DMS114 treated with DMSO at 0.1 percent for 48 hours (cell line): ENCODE data around the gene PNMA6E.
A peak's percentile ranks its signal among the peaks of the same experiment; 100 is the strongest.

ENCODE experiments used
- DNase-seq: peaks from one replicate; lab custom pipeline; 2025; ENCODE audit not compliant: unreplicated experiment; lab: John Stamatoyannopoulos, UW

The PNMA6E gene

DNA sequence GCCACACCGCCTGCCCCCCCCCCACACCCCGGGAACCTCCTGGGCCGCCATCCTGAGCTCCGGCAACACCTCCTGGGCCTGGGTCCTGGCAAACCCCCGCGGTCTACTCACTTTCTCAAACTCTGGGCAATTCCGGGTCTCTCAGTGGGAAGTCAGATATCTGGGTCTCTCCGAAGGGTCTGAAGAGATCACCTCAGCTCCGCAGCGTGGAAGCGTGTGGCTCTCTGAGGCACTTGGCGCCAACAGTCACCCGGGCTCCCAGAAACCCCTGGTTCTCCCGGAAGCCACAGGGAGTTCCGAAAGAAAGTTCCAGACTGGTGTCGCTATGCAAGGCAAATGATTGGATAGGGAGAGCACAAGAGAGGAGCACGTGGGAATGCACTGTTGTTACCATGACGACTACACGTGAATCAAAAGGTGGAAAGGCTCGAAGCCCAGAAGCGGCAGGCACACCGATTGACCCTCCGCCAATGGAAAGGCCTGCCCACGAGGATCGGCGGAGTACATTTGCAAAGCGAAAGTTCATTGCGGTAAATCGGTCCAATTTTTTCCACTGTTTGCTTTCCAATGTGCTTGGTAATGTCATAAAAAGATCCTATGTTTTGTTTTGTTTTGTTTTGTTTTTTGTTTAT, at the start of gene PNMA6E:
Gene PNMA6E, minus strand, starts transcription at position 218 of the 632 bp plus-strand sequence. CDS start 2,501 bp downstream, outside the sequence.
- no peak for DNase-seq

DNA sequence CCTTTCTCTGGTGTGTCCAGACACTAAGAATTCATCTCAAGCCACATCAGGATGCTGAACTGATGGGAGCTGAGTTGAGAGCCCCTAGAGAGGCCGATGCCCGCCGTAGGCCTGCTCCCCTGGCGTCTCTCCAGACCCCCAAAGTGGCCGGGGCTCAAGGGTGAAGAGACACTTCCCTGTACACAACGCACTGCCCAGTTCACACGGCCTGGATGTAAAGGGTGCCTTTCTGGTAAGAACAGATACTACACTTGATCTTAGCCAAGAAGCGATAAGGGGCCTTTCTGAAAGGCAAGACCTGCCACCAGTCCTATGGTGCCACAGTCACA, 49.8 kb upstream of the PNMA6E start:
- DNase-seq, result no peak

DNA sequence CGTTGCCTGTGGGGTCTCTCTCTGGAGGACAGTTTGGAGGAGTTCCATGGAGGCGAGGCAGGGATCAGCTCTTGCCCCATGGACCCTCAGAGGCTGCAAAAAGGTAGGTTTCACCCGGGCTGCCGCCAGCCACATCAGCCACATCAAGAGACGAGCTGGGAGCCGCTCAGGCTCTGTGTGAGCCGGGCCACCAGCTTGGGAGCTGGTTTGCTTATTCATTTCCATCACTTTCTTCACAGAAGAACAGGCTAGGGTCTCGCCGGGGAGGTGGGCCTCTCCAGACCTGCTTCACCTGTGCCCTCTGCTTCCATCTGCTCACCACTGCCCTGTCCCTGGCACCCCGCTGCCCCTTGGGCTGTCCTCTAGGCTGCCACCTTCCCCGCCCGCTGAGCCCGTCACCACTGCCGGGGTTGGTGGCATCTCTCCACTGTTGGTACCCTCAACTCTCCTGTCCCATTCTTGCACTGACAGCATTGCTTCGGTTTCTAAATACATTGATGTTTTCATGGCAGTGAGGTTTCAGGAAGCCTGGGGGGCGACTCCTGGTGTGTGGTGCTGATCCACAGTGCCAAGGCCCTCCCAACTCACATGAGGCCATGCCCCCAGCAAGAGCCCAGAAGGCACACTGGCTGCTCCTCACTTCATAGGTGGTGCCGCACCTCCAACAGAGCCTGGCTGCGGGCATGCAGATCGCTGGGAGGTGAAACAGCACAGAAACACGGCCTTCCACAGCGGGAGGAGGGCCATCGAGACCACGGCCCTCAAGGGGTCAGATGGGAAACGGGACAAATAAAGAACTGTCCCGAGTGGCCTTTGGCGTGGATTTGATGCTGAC, 49.2 kb upstream of the PNMA6E start:
- DNase-seq, result no peak

DNA sequence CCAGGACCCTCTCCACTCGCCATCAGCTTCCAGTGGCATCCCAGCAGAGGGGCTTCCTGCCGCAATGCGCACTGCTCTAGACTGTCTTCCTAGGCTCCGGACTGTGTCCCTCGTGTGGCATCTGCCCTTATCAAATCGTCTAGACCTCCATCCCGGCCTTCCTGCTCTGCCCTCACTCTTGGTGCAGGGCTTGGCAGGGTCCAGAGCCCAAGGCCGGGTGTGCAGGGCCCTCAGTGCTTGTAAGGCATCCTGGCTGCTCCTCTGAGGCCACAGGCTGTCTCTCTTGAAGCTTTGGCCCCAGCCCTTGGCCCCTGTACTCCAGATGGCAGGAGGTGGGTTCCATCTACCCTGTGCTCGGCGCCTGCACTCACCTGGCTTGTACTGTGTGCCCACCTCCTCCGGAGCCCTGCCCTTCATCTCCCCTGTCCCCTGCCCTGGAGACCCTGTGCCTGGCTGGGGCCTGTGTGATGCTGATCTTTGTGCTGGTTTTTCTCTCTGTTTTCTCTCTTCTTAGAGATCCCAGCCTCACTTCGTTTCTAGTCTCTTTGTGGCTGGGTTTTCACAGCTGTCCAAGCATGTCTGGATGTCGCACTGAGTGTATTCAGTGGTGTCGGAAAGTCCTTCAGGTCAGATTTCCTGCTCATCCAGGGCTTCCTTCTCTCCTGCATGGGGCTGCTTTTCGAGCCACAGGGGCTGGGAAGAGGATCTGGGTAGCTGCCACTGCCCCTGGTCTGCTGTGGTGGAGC, 48.4 kb upstream of the PNMA6E start:
- DNase-seq, result no peak

DNA sequence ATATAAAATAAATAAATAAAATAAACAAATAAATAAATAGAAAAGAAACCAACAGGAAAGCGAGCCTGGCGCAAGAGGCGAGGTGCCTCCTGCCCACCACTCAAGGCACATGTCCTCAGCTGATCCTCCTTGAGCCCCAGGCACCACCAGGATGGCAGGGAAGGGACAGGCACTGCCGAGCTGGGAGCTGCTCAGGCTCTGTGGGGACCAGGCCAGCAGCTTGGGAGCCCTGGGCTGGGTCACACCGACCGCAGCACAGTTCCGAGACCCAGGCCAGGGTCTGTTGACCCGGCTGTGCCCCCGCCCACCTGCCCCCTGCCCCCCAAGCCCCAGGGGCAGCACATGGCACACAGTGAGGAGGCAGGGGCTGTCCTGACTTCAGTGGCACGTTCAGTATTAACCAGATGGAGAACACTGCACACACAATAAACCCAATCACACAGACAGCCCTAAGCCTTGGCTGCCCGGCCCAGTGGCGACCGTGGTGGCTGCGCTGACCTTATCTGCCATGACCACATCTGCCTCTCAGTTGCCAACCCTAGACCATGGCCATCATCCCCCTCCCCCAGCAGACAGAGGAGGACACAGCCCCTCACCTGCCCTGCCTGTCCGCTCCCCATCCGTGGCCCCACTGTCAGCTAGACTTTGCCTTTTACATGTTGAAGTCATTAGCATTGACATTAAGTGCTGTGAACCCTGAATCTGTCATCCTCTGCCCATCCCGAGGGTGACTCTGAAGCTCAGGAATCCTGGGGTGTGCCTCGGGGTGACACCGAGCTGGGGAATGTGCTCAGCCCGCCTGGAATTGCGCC, 47.6 kb upstream of the PNMA6E start:
- DNase-seq, result no peak

DNA sequence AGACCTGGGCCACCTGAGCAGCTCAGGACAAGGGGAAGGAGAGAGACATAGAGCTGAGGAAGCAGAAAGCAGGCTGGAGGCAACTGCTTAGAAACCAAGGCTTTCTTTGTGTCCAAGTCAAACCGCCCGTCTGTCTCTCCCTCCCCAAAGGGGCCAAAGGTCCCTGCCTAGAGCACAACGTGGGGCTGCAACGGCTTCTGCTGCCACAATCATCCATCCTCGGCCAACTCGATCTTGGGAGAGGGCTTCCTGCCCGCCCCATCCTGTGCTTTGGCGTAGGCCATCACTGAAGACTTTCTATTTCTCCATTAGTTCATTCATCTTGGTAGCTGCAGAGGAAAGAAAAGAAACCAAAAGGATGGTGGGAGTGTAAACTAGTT, 46.4 kb upstream of the PNMA6E start:
- no peak for DNase-seq

DNA sequence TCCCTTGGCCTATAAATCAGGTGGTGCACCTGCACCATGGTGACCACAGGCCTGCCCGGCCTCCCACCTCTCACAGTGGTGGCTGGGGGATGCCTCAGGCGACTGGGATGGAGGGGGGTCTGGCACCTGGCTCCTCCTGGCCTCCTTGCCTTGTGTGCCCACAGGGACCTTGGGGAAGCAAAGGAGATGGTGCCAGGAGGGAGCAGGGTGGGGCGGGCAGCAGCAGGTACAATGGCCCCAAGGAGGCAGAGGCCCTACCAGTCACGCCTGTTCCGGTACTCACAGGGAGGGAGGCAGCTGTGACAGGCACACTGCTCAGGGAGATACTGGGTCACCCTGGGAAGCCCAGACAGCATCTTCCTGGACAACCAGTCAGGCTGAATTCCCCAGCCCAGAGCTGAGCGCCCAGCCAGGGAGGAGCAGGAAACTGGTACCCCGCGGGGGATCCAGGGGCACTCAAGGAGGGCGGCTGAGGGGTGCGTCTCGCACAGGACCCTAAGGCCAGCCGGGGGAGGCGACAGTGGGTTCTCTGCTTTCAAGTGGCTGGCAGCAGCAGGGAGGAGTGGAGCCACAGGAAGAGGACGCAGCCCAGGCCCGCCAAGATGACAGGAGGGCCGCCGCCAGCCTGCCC, 45.9 kb upstream of the PNMA6E start:
- DNase-seq, result no peak

DNA sequence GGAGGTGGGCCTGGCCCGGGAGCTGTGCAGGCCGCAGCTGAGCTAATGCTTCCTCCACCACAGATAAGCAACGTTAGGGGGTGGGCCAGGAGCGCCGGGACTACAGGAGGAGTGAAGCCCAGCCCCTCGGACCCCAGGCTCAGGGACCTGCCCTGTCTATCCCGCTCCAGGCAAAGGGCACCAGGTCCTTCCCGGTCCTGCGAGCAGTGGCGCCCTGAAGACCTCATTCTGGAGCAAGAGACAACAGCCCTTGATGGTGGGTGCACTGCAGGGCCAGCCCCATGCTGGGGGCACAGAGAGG, 45.4 kb upstream of the PNMA6E start:
- DNase-seq, result no peak

DNA sequence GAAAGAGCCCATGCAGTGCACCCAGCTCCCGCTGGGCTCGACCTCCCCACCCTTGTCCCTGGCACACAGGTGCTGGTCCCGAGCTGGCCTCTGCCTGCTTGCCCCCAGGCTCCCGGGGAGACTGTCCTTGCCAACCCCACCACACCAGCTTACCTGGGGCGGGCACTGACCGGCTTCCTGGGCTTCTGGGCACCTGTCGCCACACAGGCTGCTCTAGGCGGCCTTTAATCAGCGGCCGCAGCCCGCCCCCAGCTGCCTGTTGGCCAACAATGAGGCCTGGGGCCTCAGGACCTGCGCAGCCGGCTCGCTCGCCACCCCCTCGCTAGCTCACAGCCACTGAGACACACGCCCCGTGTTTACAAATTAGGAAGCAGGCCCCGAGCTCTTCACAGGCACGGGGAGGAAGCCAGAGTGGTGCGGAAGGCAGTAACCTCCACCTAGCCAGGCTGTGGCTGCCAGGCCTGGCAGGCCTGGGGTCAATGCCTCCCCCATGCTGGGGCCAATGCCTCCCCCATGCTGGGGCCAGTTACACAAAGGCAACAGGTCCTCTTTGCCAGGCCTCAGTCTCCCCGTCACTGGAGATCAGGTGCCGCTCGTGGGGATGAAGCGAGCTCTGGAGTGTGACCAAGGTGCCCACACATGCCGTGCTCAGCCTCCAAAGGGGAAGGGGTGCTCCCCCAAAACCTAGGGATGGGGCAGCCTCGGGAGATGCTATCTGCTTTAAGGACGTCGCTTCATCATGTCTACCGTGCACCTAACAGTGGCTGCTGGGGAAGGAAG, 44.9 kb upstream of the PNMA6E start, which contains the start of gene TREX2:
Gene TREX2, minus strand, starts transcription at position 201 of the 780 bp plus-strand sequence. CDS start 626 bp downstream, outside the sequence.
- DNase-seq, result no peak

DNA sequence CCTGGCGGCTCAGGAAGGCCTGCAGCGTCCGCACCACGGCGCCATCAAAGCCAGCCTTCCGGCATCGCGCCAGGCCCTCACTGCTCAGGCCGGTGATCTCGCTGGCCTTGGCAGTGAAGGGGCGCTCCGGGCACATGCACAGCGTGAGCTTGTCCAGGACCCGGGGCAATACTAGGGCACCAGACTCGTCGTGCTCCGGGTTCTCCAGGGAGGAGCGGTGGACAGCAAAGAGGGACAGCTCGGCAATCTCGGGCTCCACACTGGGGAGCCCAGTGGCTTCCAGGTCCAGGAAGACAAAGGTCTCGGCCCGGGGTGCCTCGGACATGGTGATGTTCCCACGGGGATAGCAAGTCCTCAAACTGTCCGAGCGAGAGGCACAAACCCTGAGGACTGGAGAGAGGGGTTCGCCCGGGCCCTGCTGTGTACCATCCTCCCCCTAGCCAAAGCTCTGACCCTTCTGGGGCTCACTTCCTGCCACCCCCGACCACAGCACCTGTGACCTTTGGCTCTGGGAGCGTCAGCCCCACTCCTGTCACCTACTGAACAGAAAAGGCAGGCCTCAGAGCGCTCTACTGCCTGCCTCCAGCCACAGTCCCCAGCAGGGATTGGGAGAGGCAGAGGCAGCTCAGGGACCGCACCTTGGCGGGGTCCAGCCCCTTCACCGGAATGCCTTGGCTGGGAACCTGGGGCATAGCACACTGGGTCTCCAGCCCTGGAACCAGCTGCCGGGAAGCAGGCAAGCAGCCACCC, 44.1 kb upstream of the PNMA6E start:
- DNase-seq, result no peak

DNA sequence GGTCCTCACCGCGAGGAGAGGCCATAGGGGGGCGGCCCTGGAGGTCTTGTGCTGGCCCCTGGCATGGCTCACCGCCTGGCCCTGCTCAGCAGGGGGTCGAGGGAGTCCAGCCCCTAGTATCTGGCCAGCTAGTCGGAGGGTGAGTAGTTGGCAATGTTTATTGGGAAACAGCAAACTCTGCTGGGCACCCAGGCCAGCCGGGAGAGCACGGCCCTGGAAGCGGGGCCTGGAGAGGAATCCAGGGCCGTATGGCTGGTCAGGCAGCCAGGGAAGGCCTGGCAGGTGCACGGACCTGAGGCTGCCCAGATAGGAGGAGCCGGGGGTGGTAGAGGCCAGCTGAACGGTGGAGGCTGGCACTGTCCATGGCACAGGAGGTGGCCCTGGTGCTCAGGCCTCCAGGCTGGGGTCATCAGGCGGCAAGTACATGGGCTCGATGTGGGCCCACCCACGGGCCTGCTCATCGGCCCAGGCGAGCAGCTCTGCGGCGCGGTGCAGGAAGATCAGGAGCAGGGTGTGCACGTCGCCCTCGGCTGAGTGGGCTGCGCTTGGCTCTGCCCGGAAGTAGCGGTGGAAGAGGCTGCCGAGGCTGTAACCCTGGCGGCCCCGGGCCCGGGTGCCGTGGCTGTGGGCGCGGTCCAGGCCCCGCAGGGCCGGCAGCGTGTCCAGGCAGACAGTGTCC, 43.3 kb upstream of the PNMA6E start:
- no peak for DNase-seq

DNA sequence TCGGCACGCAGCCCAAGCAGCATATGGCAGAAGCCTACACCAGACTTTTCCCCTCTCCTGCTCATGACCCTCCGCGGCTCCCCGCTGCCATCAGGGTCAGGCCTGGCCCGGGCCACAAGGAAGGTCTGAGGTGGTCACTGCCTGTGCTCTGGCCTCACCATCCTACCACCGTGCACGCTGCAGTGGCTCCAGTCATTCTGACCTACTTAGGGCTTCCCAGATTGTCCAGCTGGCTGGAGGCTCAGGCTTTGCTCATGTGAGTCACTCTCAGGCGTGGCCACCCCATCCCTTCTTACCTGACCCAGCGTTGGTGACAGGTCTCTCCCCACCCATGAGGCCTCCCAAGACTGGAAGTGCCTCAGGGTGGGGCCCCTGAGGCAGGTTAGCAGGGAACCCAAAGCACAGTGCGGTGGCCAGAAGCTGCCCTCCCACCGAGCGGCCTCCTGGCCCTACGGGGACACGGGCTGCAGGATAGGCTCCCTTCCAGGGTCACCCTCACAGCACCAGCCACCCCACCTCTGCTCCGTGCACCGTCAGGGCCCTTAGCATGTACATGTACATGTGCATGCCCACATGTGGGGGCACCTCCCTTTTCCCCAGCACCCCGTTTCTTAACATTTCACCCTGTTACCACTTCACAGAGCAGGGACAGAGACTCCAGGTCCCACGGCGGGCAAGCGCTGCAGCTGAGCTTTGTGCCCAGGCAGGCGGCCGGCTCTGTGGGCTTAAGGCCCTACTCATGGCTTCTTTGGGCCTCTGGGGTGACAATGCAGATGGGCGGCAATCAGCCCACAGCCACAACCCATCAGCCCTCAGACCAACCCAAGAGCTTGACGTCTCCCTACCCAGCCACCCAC, 42.6 kb upstream of the PNMA6E start:
- DNase-seq, result no peak

DNA sequence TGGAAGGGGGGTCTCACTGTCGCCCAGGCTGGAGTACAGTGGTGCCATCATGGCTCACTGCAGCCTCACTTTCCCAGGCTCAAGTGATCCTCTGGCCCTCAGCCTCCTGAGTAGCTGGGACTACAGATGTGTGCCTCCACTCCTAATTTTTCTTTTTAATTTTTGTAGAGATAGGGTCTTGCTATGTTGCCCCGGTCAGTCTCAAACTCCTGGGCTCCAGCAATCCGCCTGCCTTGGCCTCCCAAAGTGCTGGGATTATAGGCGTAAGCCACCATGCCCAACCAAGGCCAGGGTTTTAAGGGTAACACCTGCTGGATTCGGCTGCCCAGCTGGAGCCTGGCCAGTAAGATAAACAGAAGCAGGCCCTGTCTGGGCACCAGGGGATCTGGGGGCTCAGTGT, 41.3 kb upstream of the PNMA6E start:
- no peak for DNase-seq

DNA sequence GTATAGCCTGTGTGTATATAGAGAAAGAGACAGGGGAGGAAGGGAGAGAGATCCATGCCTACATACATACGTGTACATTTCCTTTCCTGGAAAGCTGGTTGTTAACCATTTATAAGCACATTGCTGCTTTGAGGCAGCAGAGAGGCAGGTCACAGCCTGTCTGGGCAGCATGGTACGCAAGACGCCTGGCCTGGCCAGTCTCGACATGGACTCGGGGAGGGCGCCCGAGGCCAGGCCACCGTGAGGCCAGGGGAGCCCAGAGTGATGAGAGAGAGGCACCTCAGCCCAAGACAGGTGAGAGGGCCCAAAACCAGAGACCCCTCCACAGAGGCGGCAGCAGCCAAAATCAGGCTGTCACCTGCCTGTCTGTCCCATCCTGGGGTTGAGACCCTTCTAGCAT, 40.8 kb upstream of the PNMA6E start:
- no peak for DNase-seq

DNA sequence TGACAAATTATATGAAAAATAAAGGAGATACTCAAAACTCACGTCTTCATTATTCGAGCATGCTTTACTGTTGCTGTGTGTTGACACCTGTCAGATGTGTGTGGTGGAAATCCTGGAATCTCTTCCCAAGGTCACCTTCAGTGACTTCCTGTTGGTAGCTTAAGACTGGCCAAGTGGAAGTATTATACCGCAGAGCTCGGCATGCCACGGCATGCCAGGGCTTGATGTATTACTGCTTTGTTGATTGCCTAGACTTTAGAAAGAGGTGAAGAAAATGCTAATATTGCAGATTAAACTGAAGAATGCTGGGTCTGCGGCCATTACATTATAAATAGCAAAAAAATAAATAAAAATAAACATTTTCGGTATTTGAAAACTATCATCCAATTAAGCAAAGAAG, 40.1 kb upstream of the PNMA6E start:
- no peak for DNase-seq

DNA sequence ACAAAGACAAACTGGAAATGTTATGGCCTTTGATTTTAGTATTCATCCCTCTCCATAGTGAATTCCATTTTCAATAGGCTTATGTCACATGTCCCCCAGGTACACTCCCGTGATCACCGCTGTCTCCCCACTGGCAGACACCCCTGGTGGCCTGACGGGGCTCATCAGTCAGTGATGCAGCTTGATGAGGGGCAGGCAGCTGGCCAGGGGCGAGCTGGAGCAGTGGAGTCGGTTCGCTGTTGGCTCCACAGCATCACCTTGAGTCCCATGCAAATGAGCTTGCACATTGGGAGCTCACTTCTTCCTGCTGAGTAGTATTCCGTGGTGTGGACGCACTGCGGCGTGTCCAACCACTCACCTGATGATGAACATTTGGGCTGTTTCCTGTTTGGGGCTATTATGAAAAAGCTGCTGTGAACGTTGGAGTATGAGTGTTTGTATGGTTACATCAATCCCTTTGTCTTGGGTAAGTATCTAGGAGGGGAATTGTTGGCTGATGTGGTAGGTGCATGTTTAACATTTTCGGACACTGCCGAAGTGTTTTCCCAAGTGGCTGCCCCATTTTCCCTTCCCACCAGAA, 39.5 kb upstream of the PNMA6E start:
- DNase-seq, result no peak

DNA sequence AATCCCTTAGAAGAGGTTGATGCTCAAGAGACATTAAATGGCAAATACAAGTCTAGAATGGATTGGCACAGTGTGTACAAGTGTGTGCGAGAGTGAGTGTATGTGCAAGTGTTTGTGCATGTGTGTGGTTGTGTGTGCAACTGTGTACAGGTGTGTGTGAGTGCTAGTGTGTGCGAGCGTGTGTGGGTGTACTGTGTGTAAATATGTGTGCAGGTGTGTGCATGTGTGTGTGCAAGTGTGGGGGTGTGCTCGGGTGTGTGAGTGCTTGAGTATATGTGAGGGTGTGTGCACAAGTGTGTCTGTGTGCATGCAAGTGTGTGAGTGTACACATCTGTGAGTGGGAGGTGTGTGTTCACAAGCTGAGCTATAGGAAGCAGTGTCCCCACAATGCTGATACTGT, 38.8 kb upstream of the PNMA6E start:
- DNase-seq, result no peak

DNA sequence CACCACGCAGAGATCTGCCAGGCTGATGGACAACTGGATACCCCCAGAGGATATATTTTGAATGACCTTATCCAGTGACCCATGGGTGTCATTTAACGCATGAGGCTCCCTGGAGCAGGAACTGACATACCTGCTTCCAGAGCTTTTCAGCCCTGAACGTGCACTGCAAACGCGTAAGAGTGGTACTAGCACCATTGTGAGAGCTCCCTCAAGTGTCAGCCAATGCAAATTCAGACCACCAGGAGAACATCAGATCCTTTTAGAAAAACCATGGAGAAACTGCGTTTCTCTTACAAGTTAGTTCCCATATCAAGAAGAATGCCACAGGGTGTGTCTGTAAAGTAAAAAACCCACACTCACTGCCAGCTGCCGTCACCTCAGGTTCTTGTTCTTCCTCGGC, 37.4 kb upstream of the PNMA6E start:
- peak; percentile 35 for DNase-seq
